Stimulated activated CD8-positive, alpha-beta memory T cell treated with anti-CD3 and anti-CD28 coated beads, Interleukin-15, amount 100 ng/mL, for 1 hour (primary cell): ENCODE results near the gene RELL1.
A peak's percentile ranks its signal among the peaks of the same experiment; 100 is the strongest.

Experiments
- DNase-seq: peaks from one replicate; pipeline ENCODE4 v3.0.0-alpha.2; 2020; ENCODE audit warnings: low read depth

Gene RELL1

DNA sequence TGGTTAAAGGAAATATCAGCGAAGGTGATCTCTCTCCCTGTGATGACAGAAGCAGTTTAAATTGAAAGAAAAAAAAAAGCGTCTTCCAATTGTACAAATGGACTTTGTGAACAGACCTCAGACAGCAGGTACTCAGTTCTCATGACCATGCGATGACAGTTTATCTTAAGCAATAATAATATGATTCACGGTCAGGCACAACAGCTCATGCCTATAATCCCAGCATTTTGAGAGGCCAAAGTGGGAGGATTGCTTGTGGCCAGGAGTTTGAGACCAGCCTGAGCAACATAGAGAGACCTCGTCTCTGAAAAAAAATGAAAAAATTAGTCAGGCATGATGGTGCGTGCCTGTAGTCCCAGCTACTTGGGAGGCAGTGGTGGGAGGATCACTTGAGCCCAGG lies 51.0 kb downstream of the RELL1 start:
- DNase-seq = no peak

DNA sequence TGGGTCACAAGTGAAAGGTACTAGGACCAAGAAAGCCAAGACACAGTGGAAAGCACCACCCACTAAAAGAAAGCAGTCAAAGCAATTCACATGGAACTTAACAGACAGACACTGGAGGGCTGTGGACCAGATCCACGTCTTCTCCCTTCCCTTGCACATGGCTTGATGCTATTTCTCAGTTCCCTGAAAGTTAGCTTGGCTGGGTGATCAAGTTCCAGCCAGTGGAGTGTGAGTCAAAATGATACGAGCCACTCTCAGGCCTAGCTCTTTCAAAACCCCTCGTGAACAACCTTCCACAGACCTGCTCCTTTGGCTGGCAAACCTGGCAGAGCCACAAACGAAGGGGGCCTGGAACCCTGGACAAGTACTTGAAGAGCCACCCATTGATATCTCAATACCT lies 52.0 kb downstream of the RELL1 start:
- no peak for DNase-seq

DNA sequence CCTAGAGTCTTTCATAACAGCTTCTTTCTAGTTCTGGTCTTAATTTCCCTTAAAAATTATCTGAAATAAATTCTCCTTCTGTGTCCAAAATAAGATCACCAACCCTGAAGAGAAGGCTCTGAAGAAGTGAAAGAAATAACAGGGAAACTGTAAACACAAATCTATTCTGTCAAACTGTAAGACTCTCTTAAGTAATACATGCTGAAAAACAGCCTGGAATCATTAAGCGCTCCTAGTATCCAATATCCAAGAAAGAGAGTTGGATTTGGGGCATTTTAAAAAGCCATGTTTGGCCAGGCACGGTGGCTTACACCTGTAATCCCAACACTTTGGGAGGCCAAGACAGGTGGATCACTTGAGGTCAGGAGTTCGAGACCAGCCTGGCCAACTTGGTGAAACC lies 53.3 kb downstream of the RELL1 start:
- DNase-seq = no peak

DNA sequence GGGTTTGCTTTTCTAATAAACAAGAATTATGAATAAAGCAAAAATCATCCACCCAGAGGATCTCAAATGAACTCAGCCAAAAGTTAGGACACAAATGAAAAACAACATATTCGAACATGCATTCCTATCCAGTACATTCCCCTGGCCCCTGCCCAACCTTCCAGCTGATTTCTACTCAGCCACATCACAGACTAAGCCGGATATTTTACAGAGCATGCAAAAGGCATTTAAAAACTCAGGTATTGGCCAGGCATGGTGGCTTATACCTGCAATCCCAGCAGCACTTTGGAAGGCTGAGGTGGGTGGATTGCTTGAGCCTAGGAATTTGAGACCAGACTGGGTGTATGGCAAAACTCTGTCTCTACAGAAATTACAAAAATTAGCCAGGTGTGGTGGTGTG lies 54.6 kb downstream of the RELL1 start:
- no peak for DNase-seq

DNA sequence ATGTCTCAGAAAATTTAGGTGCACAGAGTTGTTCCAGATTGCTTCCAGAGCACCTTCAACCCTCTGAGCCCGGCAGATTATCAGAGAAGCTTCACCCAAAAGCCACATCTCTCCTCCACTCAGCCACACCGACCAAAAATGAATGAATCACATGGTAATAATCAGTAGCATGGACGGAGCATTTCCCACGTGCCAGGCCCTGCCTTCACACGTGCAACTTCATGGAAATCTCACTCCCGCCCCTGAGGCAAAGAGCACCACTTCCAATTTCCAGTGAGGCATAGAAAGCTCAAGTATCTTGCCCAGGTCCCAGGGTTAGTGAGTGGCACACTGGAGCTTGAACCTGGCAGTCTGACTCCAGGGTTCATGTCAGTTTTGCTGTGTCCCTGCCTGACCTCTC lies 56.5 kb downstream of the RELL1 start:
- no peak for DNase-seq

DNA sequence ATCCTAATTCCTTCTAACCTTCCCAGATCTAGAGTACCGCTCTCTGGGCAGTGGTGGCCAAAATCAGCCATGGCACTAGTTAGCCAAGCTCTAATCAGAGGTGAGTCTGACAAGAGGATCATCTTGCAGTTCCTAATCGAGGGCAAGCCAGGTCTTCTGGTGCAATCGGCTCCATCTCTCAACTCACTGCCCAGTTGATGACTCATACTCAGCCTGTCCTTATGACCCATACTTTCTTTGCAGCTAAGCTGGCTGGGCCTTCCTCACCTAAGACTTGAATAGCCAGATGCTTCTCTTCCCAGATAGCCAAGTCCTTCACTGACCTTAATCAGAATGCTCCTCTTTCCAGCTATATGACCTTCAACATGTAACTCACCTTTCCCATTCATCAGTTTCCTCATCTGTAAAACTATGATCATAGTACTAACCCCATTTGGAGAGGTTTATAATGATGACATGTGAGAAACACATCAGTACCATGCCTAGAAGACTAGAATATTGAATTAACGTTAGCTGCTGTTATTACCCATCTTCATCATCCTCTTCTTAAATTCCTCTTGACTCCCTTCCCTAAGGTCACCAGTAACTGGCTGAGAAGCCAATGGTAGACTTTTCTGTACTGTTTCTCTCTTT lies 57.1 kb downstream of the RELL1 start:
- no peak for DNase-seq

DNA sequence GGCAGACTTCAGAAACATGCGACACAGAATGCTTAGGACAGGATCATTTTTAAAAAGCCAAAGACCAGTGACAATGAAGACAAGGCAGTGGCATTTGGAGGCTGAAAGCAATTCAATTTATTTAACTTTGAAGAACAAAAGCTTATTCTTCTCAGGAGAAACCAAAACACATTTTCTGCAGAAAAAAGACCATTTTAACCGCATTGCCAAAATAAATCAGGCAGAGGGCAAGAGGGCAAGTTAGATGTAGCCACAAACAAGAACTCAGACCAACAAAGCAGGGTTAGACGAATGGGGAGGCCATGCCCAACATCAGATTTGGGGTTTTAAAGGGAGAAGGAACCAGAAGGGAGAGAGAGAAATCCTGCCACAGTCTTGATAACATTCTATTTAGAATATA lies 58.9 kb downstream of the RELL1 start:
- DNase-seq = no peak

DNA sequence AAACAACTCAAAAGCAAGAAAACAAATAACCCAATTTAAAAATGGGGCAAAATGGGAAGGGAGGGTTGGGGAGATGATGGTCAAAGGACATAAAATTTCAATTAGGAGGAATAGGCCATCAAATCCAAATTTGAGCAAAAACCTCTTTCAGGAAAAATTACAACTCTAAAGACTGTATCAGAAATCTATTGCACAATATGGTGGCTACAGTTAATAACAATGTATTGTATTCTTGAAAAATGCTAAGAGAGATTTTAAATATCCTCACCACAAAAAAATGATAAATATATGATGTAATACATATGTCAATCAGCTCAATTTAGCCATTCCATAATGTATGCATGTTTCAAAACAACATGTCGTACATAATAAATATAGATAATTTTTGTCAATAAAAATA lies 60.7 kb downstream of the RELL1 start:
- DNase-seq = no peak

DNA sequence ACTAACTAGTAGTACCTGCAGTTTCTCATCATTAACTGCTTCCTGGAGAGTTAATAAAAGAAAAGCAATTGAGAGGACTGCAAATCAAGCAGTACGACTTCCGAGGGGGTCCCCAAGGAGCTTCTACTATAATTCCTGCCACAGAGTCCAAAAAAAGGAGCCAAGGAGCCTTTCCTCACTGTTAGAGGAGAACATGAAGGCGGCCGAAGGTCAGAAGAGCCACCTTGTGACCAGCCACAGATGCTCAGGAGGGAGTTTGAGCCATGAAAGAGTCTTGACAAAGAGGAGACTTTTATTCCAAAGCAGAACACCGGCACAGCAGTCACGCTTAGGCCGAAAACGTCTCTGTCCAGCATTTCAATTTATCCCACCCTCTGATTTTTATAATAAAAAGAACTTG lies 62.2 kb downstream of the RELL1 start:
- no peak for DNase-seq

DNA sequence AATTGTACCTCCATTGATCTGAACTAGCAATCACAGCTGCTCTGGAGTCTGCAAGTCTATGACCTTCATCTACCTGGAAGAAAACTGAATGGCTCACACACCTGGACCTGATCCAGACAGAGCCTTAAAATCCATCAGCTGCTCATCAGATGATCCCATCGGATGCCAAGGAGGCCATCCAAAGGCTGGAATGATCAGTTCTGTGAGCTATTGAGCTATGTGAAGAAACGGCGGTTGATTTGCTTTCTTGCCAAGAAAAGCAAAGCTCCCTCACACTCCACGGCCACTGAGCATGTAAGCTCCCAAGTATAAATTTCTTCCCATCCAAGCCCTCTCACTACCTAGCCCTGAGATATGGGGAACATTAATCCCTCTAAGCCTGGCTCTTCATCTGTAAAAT lies 63.1 kb downstream of the RELL1 start:
- DNase-seq = no peak

DNA sequence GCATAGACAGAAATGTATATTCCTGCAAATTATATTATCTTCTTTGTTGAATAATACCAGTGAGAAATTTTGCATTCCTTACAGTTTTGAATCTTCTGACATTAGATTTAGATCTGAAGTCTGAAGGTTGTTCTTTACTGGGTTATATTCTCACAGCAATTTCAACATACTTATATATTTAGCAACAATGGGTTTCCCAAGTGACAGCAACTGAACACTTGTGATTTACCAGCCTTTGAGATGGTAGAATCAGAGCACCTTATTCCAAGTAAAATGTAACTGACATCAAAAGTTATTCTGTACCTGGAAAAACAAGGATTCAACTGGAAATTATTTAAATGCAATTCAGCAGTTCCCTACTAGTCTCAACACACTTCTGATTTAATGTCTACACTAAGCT lies 66.0 kb downstream of the RELL1 start:
- no peak for DNase-seq

DNA sequence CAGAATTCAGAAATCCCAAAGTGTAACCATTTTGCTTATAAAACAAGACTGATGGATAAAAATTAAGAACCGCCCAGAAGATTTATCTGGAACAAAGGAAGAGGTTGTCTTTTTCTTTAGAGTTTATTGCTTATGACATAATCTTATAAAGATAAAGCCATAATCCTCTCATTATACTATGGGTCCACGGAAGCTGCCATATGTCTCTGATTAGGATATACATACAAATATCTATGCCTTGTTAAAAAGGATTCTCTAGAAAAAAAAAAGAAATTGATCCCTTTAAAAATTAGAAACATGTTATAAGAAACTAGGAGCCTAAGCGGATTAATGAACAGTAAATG lies 70.5 kb downstream of the RELL1 start:
- no peak for DNase-seq

DNA sequence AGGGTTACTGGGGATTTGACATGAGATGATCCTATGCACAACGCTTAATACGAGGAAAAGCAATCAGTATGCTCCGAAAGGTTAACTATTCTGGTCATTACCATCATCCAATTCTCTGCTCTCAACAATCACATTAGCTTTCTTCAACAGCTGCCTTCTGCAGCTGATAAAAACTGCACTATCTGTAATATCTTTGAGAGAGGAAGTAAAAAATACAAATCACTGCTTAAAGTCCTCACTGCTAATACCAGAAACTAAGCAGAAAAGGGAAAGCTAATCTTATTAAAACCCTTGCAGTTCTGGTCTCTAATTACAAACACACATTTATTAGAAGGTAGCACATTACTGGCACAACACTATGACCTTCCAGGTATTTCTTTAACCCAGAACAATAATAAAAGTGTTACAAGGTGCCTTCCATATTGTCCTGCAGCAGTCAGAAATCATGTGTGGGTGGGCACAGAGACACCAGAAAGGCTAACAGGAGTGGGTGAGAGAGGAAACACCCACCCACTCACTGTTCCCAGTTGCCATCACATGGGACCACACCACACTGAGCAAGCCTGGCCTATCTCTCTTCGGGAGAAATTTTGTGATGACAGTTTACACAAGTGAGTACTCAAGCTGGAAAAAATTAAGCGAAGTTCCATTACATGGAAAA lies 71.0 kb downstream of the RELL1 start:
- DNase-seq = no peak

DNA sequence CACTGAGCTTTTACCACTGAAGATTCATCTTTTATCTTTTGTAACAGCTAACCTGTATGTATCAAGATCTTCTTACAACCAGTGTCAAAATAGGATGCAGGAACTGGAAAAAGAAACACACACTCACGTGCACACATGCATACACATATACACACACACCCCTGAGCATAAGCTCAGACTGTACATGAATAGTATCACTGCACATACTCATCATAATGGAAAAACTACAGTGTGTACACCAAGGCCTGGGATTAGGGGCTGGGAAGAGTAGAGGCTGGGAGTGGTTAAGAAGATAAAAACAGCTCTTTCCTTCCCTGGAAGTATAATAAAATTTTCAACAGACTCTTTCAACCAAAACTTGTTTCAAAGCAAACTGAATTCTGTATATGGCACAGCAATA lies 73.4 kb downstream of the RELL1 start:
- no peak for DNase-seq

DNA sequence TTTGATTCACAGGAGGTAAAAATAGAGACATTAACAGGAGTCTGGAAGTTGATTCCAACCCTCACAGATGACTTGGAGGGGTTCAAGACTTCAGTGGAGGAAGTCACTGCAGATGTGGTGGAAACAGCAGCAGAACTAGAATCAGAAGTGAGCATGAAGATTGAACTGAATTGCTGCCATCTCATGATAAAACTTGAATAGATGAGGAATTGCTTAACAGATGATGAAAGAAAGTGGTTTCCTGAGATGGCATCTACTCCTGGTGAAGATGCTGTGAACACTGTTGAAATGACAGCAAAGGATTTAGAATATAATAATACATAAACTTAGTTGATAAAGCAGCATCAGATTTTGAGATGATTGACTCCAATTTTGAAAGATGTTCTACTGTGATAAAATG lies 76.5 kb downstream of the RELL1 start:
- no peak for DNase-seq

DNA sequence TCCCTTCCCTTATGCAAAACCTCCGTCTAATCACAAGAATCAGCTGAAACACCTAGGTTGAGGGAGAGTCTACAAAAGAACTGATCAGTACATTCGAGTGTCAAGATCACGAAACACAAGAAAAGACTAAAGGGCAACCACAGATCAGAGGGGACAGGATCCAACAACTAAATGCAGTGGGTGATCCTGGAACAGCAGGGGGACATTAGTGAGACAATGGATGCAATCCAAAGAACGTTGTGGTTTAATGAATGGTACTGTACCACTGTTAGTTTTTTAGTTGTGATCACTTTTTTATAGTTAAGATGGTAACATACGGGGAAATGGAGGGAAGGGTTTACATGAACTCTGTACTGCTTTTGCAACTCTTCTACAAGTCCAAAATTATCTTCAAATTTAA lies 79.2 kb downstream of the RELL1 start:
- no peak for DNase-seq

DNA sequence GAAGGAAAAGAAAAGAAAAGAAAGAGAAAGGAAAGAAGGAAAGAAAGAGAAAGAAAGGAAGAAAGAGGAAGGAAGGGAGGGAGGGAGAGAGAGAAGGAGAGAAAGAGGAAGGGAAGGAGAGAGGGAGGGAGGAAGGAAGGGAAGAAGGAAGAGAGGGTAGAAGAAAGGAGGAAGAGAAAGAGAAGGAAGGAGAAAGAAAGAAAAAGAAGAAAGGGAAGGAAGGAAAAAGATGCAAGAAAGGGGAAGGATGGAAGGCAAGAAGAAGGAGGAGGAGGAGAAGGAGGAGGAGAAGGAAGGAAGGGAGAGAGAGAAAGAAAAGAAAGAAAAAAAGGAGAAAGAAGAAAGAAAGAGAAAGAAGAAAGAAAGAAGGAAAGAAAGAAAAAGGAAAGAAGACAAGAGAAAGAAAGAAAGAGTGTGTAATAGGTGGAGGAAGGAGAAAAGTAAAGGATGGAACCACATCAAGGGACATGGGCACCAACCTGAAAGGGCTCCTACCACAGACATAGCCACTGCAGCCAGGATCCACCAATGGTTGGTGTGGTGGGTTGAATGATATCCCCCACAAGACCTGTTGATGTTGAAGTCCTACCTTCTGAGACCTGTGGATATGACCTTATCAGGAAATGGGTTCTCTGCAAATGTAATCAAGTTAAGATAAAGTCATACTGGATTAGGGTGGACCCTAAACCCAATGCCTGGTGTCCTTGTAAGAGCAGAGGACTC lies 80.2 kb downstream of the RELL1 start:
- DNase-seq = no peak

DNA sequence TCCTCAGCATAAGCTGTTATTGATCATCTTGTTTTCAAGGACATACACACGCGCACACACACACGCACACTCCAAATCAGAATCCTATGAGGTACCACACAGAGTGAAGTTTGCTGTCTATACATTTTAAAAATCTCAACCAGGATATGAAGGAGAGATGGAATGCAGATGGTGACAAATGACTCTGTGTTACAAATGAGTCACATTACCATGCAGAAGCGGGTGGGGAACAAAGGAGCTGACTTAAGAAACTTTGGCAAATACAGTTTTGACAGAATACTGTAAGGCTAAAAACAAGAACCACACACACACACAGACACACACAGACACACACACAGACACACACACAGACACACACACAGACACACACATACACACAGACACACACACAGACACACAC lies 81.7 kb downstream of the RELL1 start:
- DNase-seq = no peak

DNA sequence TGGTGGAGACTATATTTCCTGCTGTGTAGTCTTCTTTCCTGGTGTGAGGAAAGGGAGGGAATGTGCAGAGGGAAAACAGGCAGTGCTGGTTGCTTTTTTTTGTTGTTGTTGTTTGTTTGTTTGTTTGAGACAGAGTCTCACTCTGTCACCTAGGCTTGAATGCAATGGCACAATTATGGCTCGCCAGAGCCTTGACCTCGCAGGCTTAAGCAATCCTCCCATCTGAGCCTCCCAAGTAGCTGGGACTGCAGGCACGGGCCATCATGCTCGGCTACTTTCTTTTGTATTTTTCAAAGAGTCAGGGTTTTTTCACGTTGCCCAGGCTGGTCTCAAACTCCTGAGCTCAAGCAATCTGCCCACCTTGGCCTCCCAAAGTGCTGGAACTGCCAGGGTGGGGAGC lies 82.5 kb downstream of the RELL1 start:
- no peak for DNase-seq

DNA sequence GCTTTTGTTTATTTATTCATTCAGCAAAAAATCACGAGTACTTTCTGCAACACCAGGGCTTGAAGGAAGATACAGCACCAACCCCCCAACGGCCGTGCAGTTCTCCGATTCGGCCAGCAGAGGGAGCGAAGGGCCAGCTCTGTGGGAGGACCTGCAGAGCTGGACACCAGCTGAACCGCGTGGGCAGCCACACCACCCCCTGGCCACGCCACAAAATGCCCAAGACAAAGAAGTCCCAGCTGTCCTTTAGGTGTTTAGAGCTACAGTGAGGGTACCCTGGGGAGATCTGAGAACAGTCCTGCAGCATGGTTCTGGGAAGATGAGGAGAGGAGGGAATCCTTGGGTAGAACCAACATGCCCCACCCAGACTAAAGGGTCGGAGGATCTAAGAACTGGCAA lies 83.1 kb downstream of the RELL1 start:
- DNase-seq = peak; percentile 60

DNA sequence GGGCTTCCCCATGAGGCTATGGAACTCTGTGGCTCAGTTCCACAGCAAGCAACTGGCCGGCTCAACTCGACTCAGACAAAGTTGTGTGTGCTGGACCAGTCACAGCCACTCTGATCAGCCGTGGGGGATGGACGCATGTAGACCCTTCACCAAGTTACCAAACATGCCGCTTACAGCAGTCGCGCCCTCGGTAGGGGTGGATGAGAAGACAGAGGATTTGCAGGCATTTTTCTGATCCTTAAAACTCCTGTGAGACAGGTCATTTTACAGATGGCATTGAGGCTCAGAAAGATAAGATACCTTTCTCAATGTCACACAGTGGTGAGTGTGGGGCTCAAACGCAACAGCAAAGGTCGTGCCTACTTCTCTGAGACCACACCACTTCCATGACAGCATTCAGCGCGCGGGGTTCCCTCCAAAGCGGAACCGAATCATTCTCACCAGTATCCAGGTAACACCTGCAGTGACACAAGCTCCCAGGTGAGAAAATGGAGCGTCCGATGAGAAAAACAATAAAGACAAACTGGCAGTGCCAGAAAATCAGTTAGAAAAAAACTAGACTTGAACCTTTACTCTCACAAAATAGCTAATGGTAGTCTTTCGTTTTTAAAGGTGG lies 83.6 kb downstream of the RELL1 start:
- DNase-seq = no peak

DNA sequence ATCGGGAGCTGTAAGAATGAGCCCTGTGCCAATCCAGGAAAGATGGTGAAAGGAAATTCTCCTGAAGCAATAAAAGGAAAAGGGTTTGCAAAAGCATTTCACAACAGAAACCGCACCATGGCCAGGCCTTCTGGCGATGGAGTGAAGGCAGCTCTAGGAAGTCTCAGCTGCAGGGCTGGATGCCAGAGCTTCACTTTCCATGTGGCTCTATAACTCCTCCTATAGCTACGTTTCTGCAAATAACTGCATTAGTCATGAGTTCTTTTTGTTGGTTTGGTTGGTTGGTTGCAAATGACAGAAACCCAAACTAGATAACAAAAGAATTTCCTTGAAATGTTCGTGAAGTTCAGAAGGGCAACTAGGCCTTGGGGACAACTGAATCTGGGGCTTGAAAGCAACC lies 84.6 kb downstream of the RELL1 start:
- DNase-seq = no peak

DNA sequence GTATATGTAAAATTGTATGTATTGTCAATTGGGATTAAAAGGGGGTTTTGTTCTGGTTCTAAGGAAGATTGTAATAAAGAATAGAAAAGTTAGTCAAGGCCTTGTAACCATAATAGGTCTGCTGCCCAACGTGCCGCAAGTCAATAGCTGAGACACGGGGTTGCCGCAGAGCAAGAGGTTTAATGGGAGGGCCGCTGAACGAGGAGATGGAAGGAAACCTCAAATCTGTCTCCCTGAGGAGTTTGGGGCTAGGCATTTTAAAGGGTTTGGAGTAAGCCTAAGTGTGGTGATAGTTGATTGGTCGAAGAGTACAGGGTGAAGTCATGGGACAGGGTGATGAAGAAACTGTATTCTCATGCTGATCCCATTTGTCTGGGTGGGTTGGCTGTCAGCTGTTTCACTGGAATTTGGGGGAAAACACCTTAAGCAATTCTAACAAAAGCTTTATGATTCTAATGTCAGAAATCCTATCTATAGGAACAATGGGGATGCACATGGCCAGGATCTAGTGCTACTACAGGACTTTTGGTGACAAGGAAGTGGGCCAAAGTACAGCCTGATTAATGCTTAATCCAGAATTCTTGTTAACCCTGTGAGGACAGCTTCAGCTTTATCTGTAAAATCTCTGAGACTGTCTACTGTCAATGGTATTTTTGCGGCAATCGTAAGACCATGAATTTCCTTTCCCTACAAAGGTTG lies 86.9 kb downstream of the RELL1 start:
- no peak for DNase-seq
